Keratinocyte (primary cell): ENCODE results near the gene APELA. TPM values are rescaled to one million over a fixed set of nuclear protein-coding genes. Genes with fewer than 3 reads are reported as not detected.

ENCODE experiments used
- DNase-seq: peaks from one replicate; pipeline ENCODE4 v3.0.0-alpha.2; 2011; ENCODE audit warnings: low read depth, missing footprints, low spot score
- FAIRE-seq: peaks from 2 replicates; lab custom pipeline; 2011; peaks lifted over from hg19 to GRCh38; lab: Jason Lieb, UNC
- H2AFZ ChIP-seq: 2 replicates; pipeline ENCODE4 v1.6.0; 2012; ENCODE audit warnings: low read length, control low read depth, inconsistent platforms; ENCODE audit not compliant: control insufficient read depth
- H3K27ac ChIP-seq: 2 replicates; pipeline ENCODE4 v1.5.1; 2011; ENCODE audit warnings: low read length; ENCODE audit not compliant: control insufficient read depth, insufficient read depth
- H3K27me3 ChIP-seq: 3 replicates; pipeline ENCODE4 v1.6.0; 2011; ENCODE audit warnings: low read length; ENCODE audit not compliant: control insufficient read depth, insufficient read depth; ENCODE audit errors: extremely low read depth
- H3K36me3 ChIP-seq, 2 experiments: 2 replicates in 1 of 2; 3 replicates in 1 of 2; pipeline ENCODE4 v1.5.1; 2011; ENCODE audit warnings: low read length in 2 of 2, mild to moderate bottlenecking in 1 of 2; ENCODE audit not compliant: control insufficient read depth in 2 of 2, insufficient read depth in 2 of 2; ENCODE audit errors: extremely low read depth in 1 of 2
- H3K4me1 ChIP-seq: 3 replicates; pipeline ENCODE4 v1.5.1; 2011; ENCODE audit warnings: low read length; ENCODE audit not compliant: control insufficient read depth, insufficient read depth; ENCODE audit errors: extremely low read depth
- H3K4me2 ChIP-seq: 3 replicates; pipeline ENCODE4 v1.6.0; 2011; ENCODE audit warnings: low read depth, low read length; ENCODE audit not compliant: control insufficient read depth, insufficient read depth; ENCODE audit errors: extremely low read depth
- H3K4me3 ChIP-seq, 3 experiments: fragments of 200-600 bp in 1 of 3; sonication (generic) in 1 of 3; 2 replicates in 2 of 3; 3 replicates in 1 of 3; pipeline ENCODE4 v1.5.1; 2011 to 2016; ENCODE audit warnings: low read length in 3 of 3, mild to moderate bottlenecking in 3 of 3, control low read depth in 2 of 3, inconsistent platforms in 1 of 3, low read depth in 1 of 3, mixed read lengths in 1 of 3, mixed run types in 1 of 3, moderate library complexity in 1 of 3; ENCODE audit not compliant: control insufficient read depth in 2 of 3, insufficient read depth in 2 of 3; ENCODE audit errors: extremely low read depth in 1 of 3
- H3K79me2 ChIP-seq: 2 replicates; pipeline ENCODE4 v1.6.0; 2012; ENCODE audit warnings: low read length; ENCODE audit not compliant: control insufficient read depth, insufficient read depth
- H3K9ac ChIP-seq: 3 replicates; pipeline ENCODE4 v1.6.0; 2011; ENCODE audit warnings: low read length; ENCODE audit not compliant: control insufficient read depth, insufficient read depth; ENCODE audit errors: extremely low read depth
- H3K9me1 ChIP-seq: 3 replicates; pipeline ENCODE4 v1.6.0; 2011; ENCODE audit warnings: low read length; ENCODE audit not compliant: control insufficient read depth, insufficient read depth; ENCODE audit errors: extremely low read depth
- H3K9me3 ChIP-seq: 2 replicates; pipeline ENCODE4 v1.5.1; 2012; ENCODE audit warnings: low read depth, low read length; ENCODE audit not compliant: control insufficient read depth
- H4K20me1 ChIP-seq: 3 replicates; pipeline ENCODE4 v1.6.0; 2011; ENCODE audit warnings: low read length; ENCODE audit not compliant: control insufficient read depth, insufficient read depth; ENCODE audit errors: extremely low read depth
- EZH2 ChIP-seq: IDR thresholded peaks from one replicate; pipeline ENCODE4 v1.6.1; 2012; ENCODE audit warnings: inconsistent platforms, mild to moderate bottlenecking, low read length, moderate library complexity
- dilution Hi-C: fragments of 300-500 bp; cut with MboI; formaldehyde crosslinking; loops from one replicate; pipeline ENCODE4 v1.7.0; 2020; ENCODE audit warnings: low sequenced_read_pairs; ENCODE audit not compliant: extremely low pct_ligation_motif_present
- polyA plus RNA-seq, 5 experiments: library from polyadenylated mRNA; depleted of rRNA in 3 of 5; stranded (reverse) in 3 of 5; stranded (forward) in 1 of 5; unstranded in 1 of 5; fragments of >200 nt; gene quantifications; 1 replicate in 1 of 5; 2 replicates in 3 of 5; 3 replicates in 1 of 5; pipeline versions ENCODE4 v1.2.1 to v1.2.3, GENCODE V29; 2011 to 2012; ENCODE audit warnings: missing spikeins in 2 of 5, low read depth in 1 of 5, low replicate concordance in 1 of 5
- TF ChIP-seq, protein P1 (sequence below), 3 experiments: IDR thresholded peaks in 1 of 3; conservative IDR thresholded peaks in 1 of 3; optimal IDR thresholded peaks in 1 of 3; 2 replicates in 2 of 3; 3 replicates in 1 of 3; pipeline versions ENCODE3 to v1.5.1; 2011; ENCODE audit warnings: low read length in 3 of 3, mild to moderate bottlenecking in 3 of 3, moderate library complexity in 2 of 3, control low read depth in 1 of 3, inconsistent platforms in 1 of 3; ENCODE audit not compliant: insufficient read depth in 2 of 3; ENCODE audit errors: extremely low read depth in 1 of 3

Gene APELA
- polyA plus RNA-seq, 1 donor (not counting 4 experiments of a cell fraction or from before 2014, with no cell fraction given): not detected

DNA sequence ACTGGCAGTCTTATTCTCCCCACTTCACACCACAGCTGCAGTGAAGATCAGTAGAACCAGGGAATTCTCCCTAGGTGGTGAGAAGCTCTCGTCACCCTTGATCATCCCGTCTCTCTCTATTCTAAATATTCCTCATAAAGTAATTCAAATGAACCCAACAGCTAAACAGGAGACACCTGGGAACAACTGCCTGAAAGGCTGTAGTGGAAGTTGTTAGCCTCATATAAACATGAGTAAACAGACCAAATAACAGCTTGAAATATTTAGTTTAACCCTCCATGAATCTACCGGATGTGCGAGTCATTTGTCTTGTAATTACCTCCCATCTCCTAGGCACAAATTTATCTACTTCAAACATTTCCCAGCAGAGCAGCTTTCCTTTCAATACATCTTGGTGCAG lies 30.4 kb upstream of the APELA start:
- no peaks in the 10 kb centered on the region for H3K4me1 ChIP-seq
- no peaks in the 10 kb centered on the region for H3K9me3 ChIP-seq
- H3K4me2 ChIP-seq: no peak overlapping the region
- no peaks in the 10 kb centered on the region for H3K79me2 ChIP-seq
- DNase-seq (no peak), FAIRE-seq (no peak)
- H4K20me1 ChIP-seq: no peaks in the 10 kb centered on the region
- no peak for TF ChIP-seq EZH2
- TF ChIP-seq, protein P1, sequence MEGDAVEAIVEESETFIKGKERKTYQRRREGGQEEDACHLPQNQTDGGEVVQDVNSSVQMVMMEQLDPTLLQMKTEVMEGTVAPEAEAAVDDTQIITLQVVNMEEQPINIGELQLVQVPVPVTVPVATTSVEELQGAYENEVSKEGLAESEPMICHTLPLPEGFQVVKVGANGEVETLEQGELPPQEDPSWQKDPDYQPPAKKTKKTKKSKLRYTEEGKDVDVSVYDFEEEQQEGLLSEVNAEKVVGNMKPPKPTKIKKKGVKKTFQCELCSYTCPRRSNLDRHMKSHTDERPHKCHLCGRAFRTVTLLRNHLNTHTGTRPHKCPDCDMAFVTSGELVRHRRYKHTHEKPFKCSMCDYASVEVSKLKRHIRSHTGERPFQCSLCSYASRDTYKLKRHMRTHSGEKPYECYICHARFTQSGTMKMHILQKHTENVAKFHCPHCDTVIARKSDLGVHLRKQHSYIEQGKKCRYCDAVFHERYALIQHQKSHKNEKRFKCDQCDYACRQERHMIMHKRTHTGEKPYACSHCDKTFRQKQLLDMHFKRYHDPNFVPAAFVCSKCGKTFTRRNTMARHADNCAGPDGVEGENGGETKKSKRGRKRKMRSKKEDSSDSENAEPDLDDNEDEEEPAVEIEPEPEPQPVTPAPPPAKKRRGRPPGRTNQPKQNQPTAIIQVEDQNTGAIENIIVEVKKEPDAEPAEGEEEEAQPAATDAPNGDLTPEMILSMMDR (optimal IDR thresholded peaks at IDR 0.05 in 1 of 3, IDR thresholded peaks at IDR 0.05 in 1 of 3, conservative IDR thresholded peaks at IDR 0.05 in 1 of 3; ENCODE audit: extremely low read depth in 1 of 3, insufficient read depth in 2 of 3, low read length in 3 of 3): no peak
- no peak overlapping the region for H3K4me3 ChIP-seq
- H3K27ac ChIP-seq: no peak overlapping the region
- H3K9ac ChIP-seq: no peak overlapping the region
- H3K36me3 ChIP-seq: no peaks in the 10 kb centered on the region
- H2AFZ ChIP-seq: no peak overlapping the region
- dilution Hi-C loops: no loop called here
- no peaks in the 10 kb centered on the region for H3K27me3 ChIP-seq
- no peaks in the 10 kb centered on the region for H3K9me1 ChIP-seq

DNA sequence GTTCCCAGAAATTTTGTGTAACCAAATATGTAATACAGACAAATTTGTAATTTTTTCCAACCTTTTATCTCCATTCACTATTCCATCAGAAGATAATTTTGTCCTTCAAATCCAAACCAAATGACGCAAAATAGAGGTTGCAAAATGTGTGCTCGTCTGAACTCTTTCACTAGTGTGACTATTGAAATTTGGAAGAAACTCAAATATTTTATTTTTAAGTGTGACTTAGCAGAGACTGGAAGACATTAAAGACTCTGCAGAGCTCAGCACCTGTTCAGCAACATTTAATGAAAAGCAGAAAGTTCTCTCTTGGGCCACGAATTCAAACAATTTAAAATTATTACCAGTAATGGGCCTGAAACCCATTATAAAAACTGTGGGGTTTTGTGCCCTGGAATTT lies 30.0 kb upstream of the APELA start:
- Histone ChIP-seq H3K9ac (no peak overlapping the region), H3K9me1 (no peaks in the 10 kb centered on the region), H3K79me2 (no peaks in the 10 kb centered on the region), H3K9me3 (no peaks in the 10 kb centered on the region), H3K4me2 (no peak overlapping the region), H3K36me3 (no peaks in the 10 kb centered on the region), H3K4me1 (no peaks in the 10 kb centered on the region), H3K27ac (no peak overlapping the region), H2AFZ (no peak overlapping the region), H3K4me3 (no peak overlapping the region), H4K20me1 (no peaks in the 10 kb centered on the region), H3K27me3 (no peaks in the 10 kb centered on the region)
- dilution Hi-C loops: no loop called here
- no peak for FAIRE-seq
- TF ChIP-seq EZH2: no peak
- TF ChIP-seq, protein P1 (optimal IDR thresholded peaks at IDR 0.05 in 1 of 3, IDR thresholded peaks at IDR 0.05 in 1 of 3, conservative IDR thresholded peaks at IDR 0.05 in 1 of 3; ENCODE audit: extremely low read depth in 1 of 3, insufficient read depth in 2 of 3, low read length in 3 of 3): no peak
- no peak for DNase-seq
